ENCODE measurements around the gene TXNDC8. TPM values are rescaled to one million over a fixed set of nuclear protein-coding genes. Genes with fewer than 3 reads are reported as not detected.

Gene TXNDC8
- total and polyA plus RNA-seq, 8 donors = not detected

GRCh38 chr9:110330484-110331105 is 7.1 kb downstream of the TXNDC8 start:
- H3K27ac ChIP-seq = no peak overlapping the region
- ATAC-seq = no peak
- no peak overlapping the region for H3K4me3 ChIP-seq
- TF ChIP-seq CTCF (IDR thresholded peaks at IDR 0.05) = no peak
- FAIRE-seq = no peak
- H3K4me1 ChIP-seq = no peaks in the 10 kb centered on the region
- no peaks in the 10 kb centered on the region for H3K36me3 ChIP-seq
- no peak for DNase-seq
- no peaks in the 10 kb centered on the region for H3K27me3 ChIP-seq
- H3K9me3 ChIP-seq = no peaks in the 10 kb centered on the region
- whole genome bisulfite sequencing, 2 donors = 87 to 97% methylated on average over 1 of the region's 1 CpG
- intact Hi-C loops (cut with DNase I) = no loop called here

DNA sequence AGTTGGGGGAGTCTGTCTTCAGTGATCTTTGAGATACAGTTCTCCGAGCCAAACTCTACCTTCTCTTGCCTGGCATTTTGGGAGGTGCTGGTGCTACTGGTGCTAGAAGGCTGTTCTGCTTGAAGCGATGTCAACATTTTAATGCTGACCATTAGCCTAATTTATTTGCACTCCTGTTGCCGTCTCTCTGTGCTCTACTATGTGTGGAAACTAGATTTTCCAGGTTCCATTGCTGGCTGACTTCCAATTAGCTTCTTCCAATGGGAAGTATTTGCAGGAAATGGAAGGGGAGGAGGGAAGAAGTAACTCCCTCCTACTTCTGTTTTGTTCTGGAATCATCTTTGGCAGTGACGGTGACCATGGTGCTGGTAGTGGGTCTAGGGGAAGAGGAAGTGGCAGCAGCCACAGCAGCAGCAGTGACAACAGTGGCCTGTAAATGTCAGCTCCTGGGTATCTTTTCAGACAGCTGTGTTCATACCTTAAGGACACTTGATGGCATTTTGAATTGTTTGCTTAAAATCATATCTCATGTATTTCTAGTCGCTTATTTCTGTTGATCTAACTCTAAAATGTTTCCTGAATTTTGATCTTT is 7.9 kb downstream of the TXNDC8 start:
- H3K36me3 ChIP-seq = no peaks in the 10 kb centered on the region
- intact Hi-C loops (cut with DNase I) = no loop called here
- DNase-seq (no peak), FAIRE-seq (no peak), ATAC-seq (peak in 2 of 4 donors; percentile 22 to 34)
- no peak overlapping the region for H3K27ac ChIP-seq
- TF ChIP-seq CTCF (IDR thresholded peaks at IDR 0.05) = no peak
- H3K27me3 ChIP-seq = no peaks in the 10 kb centered on the region
- H3K4me3 ChIP-seq = no peak overlapping the region
- H3K9me3 ChIP-seq = no peaks in the 10 kb centered on the region
- no peaks in the 10 kb centered on the region for H3K4me1 ChIP-seq
- 44 to 50% methylated on average over 5 of the region's 5 CpGs for WGBS, 2 donors

GRCh38 chr9:110328763-110329162 is 8.9 kb downstream of the TXNDC8 start:
- H3K27me3 ChIP-seq = no peaks in the 10 kb centered on the region
- H3K9me3 ChIP-seq = no peaks in the 10 kb centered on the region
- FAIRE-seq (no peak), ATAC-seq (no peak), DNase-seq (no peak)
- WGBS, 2 donors = 79 to 90% methylated on average over 1 of the region's 1 CpG
- TF ChIP-seq CTCF (IDR thresholded peaks at IDR 0.05) = no peak
- H3K36me3 ChIP-seq = no peaks in the 10 kb centered on the region
- no peak overlapping the region for H3K4me3 ChIP-seq
- intact Hi-C loops (cut with DNase I) = no loop called here
- H3K27ac ChIP-seq = no peak overlapping the region
- H3K4me1 ChIP-seq = no peaks in the 10 kb centered on the region

GRCh38 chr9:110327716-110328115 is 9.9 kb downstream of the TXNDC8 start:
- no peak for ATAC-seq
- no peak overlapping the region for H3K27ac ChIP-seq

More at GRCh38 chr9:110327716-110328115, 9.9 kb downstream of the TXNDC8 start:
- no peak for TF ChIP-seq CTCF (IDR thresholded peaks at IDR 0.05)
- H3K36me3 ChIP-seq = no peaks in the 10 kb centered on the region
- DNase-seq (no peak), FAIRE-seq (no peak)
- intact Hi-C loops (cut with DNase I) = no loop called here
- no peak overlapping the region for H3K4me3 ChIP-seq
- H3K27me3 ChIP-seq = no peaks in the 10 kb centered on the region
- H3K4me1 ChIP-seq = no peaks in the 10 kb centered on the region
- 66 to 81% methylated on average over 1 of the region's 1 CpG for WGBS, 2 donors
- no peaks in the 10 kb centered on the region for H3K9me3 ChIP-seq
